ENCODE results near the gene CD4.

DNA sequence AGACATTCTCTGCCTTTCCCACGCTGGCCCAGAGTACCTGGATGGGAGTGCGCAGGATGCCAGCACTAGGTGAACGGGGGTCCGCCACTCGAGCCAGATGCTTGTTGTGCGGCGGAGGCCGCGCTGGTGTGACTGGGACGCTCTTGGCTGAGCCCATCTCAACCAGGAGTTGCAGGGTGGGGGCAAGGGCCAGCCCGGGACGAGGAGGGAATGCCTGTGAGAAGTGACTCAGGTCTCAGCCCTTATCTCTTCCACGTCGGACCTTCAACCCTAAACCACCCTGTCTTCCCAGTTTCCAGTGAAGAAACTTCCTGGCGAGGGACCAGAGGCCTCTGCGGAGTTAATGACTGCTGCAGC is 61.4 kb downstream of the CD4 start:
- TF ChIP-seq EP300 (IDR thresholded peaks at IDR 0.05): no peak
- no peak for TF ChIP-seq POLR2AphosphoS5 (IDR thresholded peaks at IDR 0.05)
- TF ChIP-seq, protein P1, sequence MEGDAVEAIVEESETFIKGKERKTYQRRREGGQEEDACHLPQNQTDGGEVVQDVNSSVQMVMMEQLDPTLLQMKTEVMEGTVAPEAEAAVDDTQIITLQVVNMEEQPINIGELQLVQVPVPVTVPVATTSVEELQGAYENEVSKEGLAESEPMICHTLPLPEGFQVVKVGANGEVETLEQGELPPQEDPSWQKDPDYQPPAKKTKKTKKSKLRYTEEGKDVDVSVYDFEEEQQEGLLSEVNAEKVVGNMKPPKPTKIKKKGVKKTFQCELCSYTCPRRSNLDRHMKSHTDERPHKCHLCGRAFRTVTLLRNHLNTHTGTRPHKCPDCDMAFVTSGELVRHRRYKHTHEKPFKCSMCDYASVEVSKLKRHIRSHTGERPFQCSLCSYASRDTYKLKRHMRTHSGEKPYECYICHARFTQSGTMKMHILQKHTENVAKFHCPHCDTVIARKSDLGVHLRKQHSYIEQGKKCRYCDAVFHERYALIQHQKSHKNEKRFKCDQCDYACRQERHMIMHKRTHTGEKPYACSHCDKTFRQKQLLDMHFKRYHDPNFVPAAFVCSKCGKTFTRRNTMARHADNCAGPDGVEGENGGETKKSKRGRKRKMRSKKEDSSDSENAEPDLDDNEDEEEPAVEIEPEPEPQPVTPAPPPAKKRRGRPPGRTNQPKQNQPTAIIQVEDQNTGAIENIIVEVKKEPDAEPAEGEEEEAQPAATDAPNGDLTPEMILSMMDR (IDR thresholded peaks at IDR 0.05): no peak

Data from esophagus muscularis mucosa (tissue), 4 donors.